Measurements from ENCODE around the gene HBEGF.

The HBEGF gene, protein sequence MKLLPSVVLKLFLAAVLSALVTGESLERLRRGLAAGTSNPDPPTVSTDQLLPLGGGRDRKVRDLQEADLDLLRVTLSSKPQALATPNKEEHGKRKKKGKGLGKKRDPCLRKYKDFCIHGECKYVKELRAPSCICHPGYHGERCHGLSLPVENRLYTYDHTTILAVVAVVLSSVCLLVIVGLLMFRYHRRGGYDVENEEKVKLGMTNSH

DNA sequence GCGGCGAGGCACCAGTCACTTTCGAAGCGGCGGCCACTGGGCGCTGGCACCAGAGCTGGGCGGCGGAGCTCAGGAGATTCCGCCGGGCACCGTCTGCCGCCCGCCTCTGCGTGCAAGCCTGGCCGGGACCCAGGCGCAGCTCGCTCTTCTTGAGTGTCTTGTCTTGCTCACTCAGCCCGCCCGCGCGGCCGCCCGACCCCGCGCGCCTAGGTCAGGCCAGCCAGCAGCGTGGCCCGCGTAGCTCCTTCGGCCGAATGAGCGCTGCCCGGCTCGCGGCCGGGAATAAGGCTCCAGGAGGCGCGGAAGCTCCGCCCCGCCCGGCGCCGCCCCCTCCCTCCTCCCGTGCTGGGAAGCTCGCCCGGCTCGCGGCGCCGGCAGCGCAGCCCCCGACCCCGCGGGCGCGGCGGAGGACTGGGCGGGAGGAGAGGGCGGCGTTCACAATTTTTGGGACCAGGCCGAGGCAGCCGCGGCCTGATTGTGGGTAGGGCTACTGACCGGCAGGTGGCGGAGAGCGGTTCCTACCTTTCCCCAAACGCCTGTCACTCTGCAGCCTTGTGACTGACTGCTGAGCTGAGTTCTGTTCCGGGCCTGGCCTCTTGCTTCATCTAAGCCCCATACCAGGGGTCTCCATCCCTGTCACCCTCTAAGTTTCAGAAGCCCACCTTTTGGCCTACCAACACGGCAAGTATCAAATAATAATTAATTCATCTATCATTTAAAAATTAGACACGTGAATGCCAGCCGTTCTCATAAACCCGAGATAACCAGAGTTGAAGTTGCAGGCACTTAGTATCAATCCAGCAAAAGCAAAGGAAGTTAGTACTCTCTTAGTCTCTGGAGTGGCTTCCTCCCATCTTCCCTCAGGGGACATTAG is at the start of gene HBEGF:
HBEGF (minus strand) TSS at position 256 of the 874 bp plus-strand sequence. CDS start 275 bp downstream, outside the sequence.
- DNase-seq (ENCODE audit: low read depth), result peak; percentile 91

DNA sequence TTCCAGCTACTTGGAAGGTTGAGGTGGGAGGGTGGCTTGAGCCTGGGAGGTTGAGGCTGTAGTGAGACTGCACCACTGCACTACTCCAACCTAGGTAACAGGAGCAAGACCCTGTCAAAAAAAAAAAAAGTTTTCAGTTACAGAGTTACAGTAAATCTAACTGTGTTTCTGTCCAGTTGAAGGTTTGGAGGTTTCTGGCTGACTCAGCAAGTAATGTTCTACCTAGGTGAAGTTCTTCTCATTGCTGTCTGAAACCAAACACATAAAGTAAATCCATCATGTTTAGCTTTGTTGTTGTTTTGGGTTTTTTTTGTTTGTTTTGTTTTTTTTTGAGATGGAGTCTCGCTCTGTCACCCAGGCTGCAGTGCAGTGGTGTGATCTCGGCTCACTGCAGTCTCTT is 47.3 kb upstream of the HBEGF start:
- Histone ChIP-seq H3K9ac (ENCODE audit: low read length) (no peak overlapping the region), H3K27me3 (replicated peaks; ENCODE audit: control insufficient read depth, insufficient read depth, low read length) (no peaks in the 10 kb centered on the region), H3K4me1 (ENCODE audit: control insufficient read depth, insufficient read depth, low read length) (peaks cover 17% of the 10 kb centered on the region), H3K36me3 (ENCODE audit: control insufficient read depth, insufficient read depth, low read length, severe bottlenecking) (no peaks in the 10 kb centered on the region), H3K4me3 (ENCODE audit: low read length) (no peak overlapping the region), H3K9me3 (ENCODE audit: control insufficient read depth, low read length) (no peaks in the 10 kb centered on the region)
- DNase-seq (ENCODE audit: low read depth), result no peak

More for the DNA sequence above, at the start of gene HBEGF:
- Histone ChIP-seq H3K27me3 (replicated peaks; ENCODE audit: control insufficient read depth, insufficient read depth, low read length) (no peaks in the 10 kb centered on the region), H3K9ac (ENCODE audit: low read length) (peak within 1 kb of the TSS; percentile 73), H3K4me1 (ENCODE audit: control insufficient read depth, insufficient read depth, low read length) (peaks cover 23% of the 10 kb centered on the region), H3K4me3 (ENCODE audit: low read length) (peak within 1 kb of the TSS; percentile 82), H3K9me3 (ENCODE audit: control insufficient read depth, low read length) (no peaks in the 10 kb centered on the region), H3K36me3 (ENCODE audit: control insufficient read depth, insufficient read depth, low read length, severe bottlenecking) (no peaks in the 10 kb centered on the region)

DNA sequence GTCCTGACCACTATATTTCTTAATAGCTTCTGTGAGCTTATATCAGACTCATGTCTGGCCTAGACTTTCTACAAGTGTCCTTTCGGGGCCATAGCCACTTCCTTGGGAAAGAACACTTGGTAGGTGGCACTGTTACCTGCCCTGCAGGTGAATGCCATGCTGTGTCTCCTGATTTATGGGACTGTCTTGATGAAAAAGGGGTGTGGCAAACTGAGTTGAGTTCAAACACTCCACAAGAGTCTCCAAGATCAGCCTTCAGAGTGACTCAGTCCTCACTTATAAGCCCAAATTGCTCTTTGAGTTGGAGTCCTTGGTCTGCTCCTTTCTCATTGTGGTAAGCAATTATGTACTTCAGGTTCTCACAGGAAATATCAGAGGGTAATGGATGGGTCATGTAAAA is 45.3 kb upstream of the HBEGF start:
- H3K4me3 ChIP-seq (ENCODE audit: low read length), result no peak overlapping the region
- no peaks in the 10 kb centered on the region for H3K27me3 ChIP-seq (replicated peaks; ENCODE audit: control insufficient read depth, insufficient read depth, low read length)
- H3K4me1 ChIP-seq (ENCODE audit: control insufficient read depth, insufficient read depth, low read length), result peaks cover 13% of the 10 kb centered on the region
- H3K9ac ChIP-seq (ENCODE audit: low read length), result no peak overlapping the region
- DNase-seq (ENCODE audit: low read depth), result no peak
- no peaks in the 10 kb centered on the region for H3K36me3 ChIP-seq (ENCODE audit: control insufficient read depth, insufficient read depth, low read length, severe bottlenecking)
- no peaks in the 10 kb centered on the region for H3K9me3 ChIP-seq (ENCODE audit: control insufficient read depth, low read length)

DNA sequence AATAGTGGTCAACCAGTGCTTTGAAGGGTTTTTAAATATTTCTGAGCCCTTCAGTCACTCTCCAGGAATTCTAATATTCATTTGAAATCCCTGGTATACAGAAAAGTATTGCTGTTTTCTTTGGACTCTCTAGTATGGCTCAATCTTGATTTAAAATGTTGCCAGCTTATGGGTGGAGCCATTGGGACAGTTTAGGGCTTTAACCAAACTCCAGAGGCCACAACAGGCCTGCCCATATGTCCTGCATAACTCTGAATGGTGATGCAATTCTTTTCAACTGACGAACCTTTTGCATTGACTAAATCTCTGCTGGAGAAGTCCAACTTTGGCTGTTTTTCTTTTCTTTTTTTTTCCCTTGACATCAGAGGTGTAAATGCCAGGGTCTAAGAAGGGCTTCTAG is 44.9 kb upstream of the HBEGF start:
- no peak overlapping the region for H3K4me3 ChIP-seq (ENCODE audit: low read length)
- H3K9me3 ChIP-seq (ENCODE audit: control insufficient read depth, low read length), result no peaks in the 10 kb centered on the region
- H3K9ac ChIP-seq (ENCODE audit: low read length), result peak overlapping the region; percentile 5
- peaks cover 13% of the 10 kb centered on the region for H3K4me1 ChIP-seq (ENCODE audit: control insufficient read depth, insufficient read depth, low read length)
- peak; percentile 90 for DNase-seq (ENCODE audit: low read depth)
- H3K36me3 ChIP-seq (ENCODE audit: control insufficient read depth, insufficient read depth, low read length, severe bottlenecking), result no peaks in the 10 kb centered on the region
- H3K27me3 ChIP-seq (replicated peaks; ENCODE audit: control insufficient read depth, insufficient read depth, low read length), result no peaks in the 10 kb centered on the region

DNA sequence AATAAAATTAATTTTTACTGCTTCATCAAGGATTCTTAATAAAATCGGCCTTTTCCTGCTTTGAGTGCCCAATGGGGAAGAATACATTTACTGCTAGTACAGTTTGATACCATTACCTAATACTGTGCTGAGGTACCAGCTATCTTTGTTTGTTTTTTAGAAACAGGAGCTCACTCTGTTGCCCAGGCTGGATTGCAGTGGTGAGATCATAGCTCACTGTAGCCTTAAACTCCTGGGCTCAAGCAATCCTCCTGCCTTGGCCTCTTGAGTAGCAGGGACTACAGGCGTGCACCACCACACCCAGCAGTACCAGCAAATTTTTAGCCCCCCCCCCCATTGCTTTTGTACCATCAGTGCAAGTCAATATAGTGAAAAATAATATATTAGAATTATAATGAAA is 41.6 kb upstream of the HBEGF start:
- no peak overlapping the region for H3K9ac ChIP-seq (ENCODE audit: low read length)
- H3K4me1 ChIP-seq (ENCODE audit: control insufficient read depth, insufficient read depth, low read length), result peaks cover 13% of the 10 kb centered on the region
- no peak overlapping the region for H3K4me3 ChIP-seq (ENCODE audit: low read length)
- H3K27me3 ChIP-seq (replicated peaks; ENCODE audit: control insufficient read depth, insufficient read depth, low read length), result no peaks in the 10 kb centered on the region
- no peak for DNase-seq (ENCODE audit: low read depth)
- H3K9me3 ChIP-seq (ENCODE audit: control insufficient read depth, low read length), result no peaks in the 10 kb centered on the region
- no peaks in the 10 kb centered on the region for H3K36me3 ChIP-seq (ENCODE audit: control insufficient read depth, insufficient read depth, low read length, severe bottlenecking)

DNA sequence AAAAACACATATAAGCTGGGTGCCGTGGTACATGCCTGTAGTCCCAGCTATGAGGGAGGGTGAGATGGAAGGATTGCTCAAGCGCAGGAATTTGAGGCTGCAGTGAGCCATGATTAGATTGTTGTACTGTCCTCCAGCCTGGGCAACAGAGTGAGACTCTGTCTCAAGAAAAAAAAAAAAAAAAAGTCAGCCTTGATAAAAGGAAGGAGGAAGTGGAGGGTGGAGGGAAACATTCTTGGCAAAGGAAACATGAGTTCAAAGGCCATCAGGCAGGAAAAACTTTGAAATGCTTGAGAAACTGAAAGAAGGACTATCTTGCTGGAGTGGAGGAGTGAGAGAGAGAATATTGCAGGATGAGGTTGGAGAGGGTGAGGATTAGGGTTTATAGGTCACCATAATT is 36.9 kb upstream of the HBEGF start:
- H3K9me3 ChIP-seq (ENCODE audit: control insufficient read depth, low read length), result peaks cover 3% of the 10 kb centered on the region
- no peaks in the 10 kb centered on the region for H3K4me1 ChIP-seq (ENCODE audit: control insufficient read depth, insufficient read depth, low read length)
- no peaks in the 10 kb centered on the region for H3K27me3 ChIP-seq (replicated peaks; ENCODE audit: control insufficient read depth, insufficient read depth, low read length)
- H3K4me3 ChIP-seq (ENCODE audit: low read length), result no peak overlapping the region
- no peaks in the 10 kb centered on the region for H3K36me3 ChIP-seq (ENCODE audit: control insufficient read depth, insufficient read depth, low read length, severe bottlenecking)
- no peak for DNase-seq (ENCODE audit: low read depth)
- no peak overlapping the region for H3K9ac ChIP-seq (ENCODE audit: low read length)

DNA sequence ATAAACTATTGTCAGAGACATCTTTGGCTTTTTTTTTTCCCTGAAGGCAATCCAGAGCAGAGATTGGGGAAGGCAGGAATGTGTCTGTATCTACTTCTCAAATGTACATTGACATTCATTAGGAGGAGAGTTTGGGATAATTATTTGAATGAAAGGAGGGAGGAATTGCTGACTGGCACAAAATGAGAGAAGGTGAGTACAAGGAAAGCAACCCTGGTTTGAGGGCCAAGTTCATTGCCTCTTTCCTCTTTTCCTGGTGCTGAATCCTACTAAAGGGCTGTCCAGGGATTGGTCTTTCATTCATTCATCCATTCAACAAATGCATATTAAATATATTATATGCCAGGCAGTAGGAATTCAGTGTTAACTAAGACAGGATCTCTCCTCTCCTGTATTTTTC is 36.5 kb upstream of the HBEGF start:
- no peak overlapping the region for H3K9ac ChIP-seq (ENCODE audit: low read length)
- H3K36me3 ChIP-seq (ENCODE audit: control insufficient read depth, insufficient read depth, low read length, severe bottlenecking), result no peaks in the 10 kb centered on the region
- no peaks in the 10 kb centered on the region for H3K27me3 ChIP-seq (replicated peaks; ENCODE audit: control insufficient read depth, insufficient read depth, low read length)
- peaks cover 3% of the 10 kb centered on the region for H3K9me3 ChIP-seq (ENCODE audit: control insufficient read depth, low read length)
- DNase-seq (ENCODE audit: low read depth), result no peak
- H3K4me1 ChIP-seq (ENCODE audit: control insufficient read depth, insufficient read depth, low read length), result no peaks in the 10 kb centered on the region
- no peak overlapping the region for H3K4me3 ChIP-seq (ENCODE audit: low read length)

DNA sequence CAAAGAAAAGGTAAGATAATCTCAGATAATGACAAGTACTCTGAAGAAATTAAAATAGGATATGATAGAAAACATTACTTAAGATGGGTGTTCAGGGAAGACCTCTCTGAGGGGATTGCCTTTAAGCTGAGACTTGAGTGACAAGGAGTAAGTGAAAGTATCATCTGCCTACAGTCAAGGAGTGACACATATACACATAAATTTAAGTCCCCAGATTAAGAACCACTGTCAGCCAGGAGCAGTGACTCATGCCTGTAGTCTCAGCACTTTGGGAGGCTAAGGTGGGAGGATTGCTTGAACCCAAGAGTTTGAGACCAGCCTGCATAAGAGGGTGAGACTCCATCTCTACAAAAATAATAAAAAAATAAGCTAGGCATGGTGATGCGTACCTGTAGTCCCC is 35.6 kb upstream of the HBEGF start:
- Histone ChIP-seq H3K9ac (ENCODE audit: low read length) (no peak overlapping the region), H3K36me3 (ENCODE audit: control insufficient read depth, insufficient read depth, low read length, severe bottlenecking) (no peaks in the 10 kb centered on the region), H3K4me1 (ENCODE audit: control insufficient read depth, insufficient read depth, low read length) (no peaks in the 10 kb centered on the region), H3K9me3 (ENCODE audit: control insufficient read depth, low read length) (peaks cover 3% of the 10 kb centered on the region), H3K4me3 (ENCODE audit: low read length) (no peak overlapping the region), H3K27me3 (replicated peaks; ENCODE audit: control insufficient read depth, insufficient read depth, low read length) (no peaks in the 10 kb centered on the region)
- DNase-seq (ENCODE audit: low read depth), result no peak

DNA sequence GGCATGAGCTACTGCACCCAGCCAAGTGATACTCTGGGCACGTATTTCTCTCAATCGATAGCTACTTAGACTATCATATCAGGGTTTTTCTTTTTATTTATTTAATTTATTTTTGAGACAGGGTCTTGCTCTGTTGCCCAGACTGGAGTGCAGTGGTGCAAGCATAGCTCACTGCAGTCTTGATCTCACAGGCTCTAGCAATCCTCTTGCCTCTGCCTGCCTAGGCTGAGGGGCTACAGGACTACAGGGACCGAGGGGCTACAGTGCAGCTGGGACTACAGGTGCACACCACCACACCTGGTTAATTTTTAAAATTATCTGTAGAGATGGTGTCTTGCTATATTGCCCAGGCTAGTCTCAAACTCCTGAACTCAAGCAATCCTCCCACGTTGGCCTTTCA is 34.9 kb upstream of the HBEGF start:
- H3K9ac ChIP-seq (ENCODE audit: low read length), result no peak overlapping the region
- H3K4me1 ChIP-seq (ENCODE audit: control insufficient read depth, insufficient read depth, low read length), result no peaks in the 10 kb centered on the region
- H3K9me3 ChIP-seq (ENCODE audit: control insufficient read depth, low read length), result peaks cover 3% of the 10 kb centered on the region
- no peaks in the 10 kb centered on the region for H3K36me3 ChIP-seq (ENCODE audit: control insufficient read depth, insufficient read depth, low read length, severe bottlenecking)
- H3K4me3 ChIP-seq (ENCODE audit: low read length), result no peak overlapping the region
- no peaks in the 10 kb centered on the region for H3K27me3 ChIP-seq (replicated peaks; ENCODE audit: control insufficient read depth, insufficient read depth, low read length)
- DNase-seq (ENCODE audit: low read depth), result no peak

DNA sequence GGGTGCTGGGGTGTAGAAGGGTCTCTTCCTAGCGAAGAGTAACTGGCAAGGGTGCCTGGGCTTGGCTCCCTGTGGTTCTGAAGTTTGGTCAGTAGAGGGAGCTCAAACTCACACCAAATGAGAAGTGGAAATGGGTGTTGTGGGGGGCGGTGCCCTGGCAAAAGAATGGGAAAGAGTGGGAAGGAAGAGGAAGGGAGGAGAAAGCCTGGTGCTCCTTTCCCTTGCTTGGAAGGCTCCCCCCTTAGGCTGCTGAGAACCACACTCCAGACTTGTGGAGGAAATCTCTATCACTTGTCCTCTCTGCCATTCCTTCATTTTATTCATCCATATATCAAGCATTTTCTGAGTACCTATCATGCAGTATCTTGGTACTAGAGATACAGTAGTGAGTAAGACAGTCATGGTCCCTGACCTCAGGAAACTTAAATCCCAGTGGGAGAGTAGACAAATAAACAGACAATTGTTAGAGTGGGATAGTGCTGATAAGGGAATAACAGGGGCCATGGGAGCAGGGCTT is 26.6 kb upstream of the HBEGF start:
- Histone ChIP-seq H3K4me1 (ENCODE audit: control insufficient read depth, insufficient read depth, low read length) (peaks cover 13% of the 10 kb centered on the region), H3K9ac (ENCODE audit: low read length) (no peak overlapping the region), H3K9me3 (ENCODE audit: control insufficient read depth, low read length) (no peaks in the 10 kb centered on the region), H3K27me3 (replicated peaks; ENCODE audit: control insufficient read depth, insufficient read depth, low read length) (no peaks in the 10 kb centered on the region), H3K36me3 (ENCODE audit: control insufficient read depth, insufficient read depth, low read length, severe bottlenecking) (no peaks in the 10 kb centered on the region), H3K4me3 (ENCODE audit: low read length) (no peak overlapping the region)
- DNase-seq (ENCODE audit: low read depth), result peak; percentile 89

DNA sequence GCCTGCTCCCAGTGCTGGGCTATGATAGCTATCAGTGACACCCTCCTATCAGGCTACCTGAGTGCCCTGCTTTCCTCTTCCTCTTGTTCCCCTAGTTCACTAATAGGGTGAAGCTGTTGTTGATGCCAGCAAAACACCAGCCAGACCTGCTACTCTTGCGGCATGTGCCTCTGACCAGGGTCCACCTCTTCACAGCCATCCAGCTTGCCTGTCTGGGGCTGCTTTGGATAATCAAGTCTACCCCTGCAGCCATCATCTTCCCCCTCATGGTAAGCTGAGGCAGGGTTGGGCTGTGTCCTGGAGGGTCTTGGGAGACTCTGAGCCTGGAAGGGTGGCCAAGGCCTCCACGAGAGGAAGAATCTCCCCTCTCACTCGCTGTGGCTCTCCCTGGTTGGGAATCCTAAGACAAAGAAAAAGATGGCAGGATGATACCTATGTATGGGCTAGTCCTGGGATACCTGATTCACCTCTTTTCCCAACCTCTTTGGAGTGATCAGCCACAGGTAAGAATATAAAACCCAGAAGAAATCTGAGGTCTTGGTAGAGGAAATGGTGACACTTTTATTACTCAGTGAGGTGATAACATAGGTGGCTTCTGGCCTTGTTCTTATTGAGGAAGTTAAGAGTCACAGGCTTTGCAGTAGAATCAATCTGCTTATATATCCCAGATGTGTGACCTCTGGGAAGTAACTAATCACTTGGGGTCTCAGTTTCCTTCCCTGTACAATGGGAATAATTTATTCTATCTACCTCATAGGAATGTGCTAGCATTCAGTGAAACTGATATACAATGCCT is 25.2 kb upstream of the HBEGF start:
- no peak overlapping the region for H3K4me3 ChIP-seq (ENCODE audit: low read length)
- no peaks in the 10 kb centered on the region for H3K27me3 ChIP-seq (replicated peaks; ENCODE audit: control insufficient read depth, insufficient read depth, low read length)
- no peak for DNase-seq (ENCODE audit: low read depth)

More for the DNA sequence above, 25.2 kb upstream of the HBEGF start:
- H3K9ac ChIP-seq (ENCODE audit: low read length), result no peak overlapping the region
- peaks cover 13% of the 10 kb centered on the region for H3K4me1 ChIP-seq (ENCODE audit: control insufficient read depth, insufficient read depth, low read length)
- no peaks in the 10 kb centered on the region for H3K36me3 ChIP-seq (ENCODE audit: control insufficient read depth, insufficient read depth, low read length, severe bottlenecking)
- no peaks in the 10 kb centered on the region for H3K9me3 ChIP-seq (ENCODE audit: control insufficient read depth, low read length)
